Renal cortical epithelial cell (primary cell): ENCODE results near the gene AEN. TPM values are rescaled to one million over a fixed set of nuclear protein-coding genes. Genes with fewer than 3 reads are reported as not detected.

Experiments
- DNase-seq: peaks from one replicate; pipeline ENCODE4 v3.0.0-alpha.2; 2011; ENCODE audit warnings: low read depth
- total RNA-seq: library from RNA; depleted of rRNA; stranded (reverse); fragments of >200 nt; gene quantifications from 2 replicates; pipeline ENCODE4 v1.2.3, GENCODE V29; 2014

The AEN gene
- total RNA-seq, 1 donor from 2014 or later, result 58.3 TPM

DNA sequence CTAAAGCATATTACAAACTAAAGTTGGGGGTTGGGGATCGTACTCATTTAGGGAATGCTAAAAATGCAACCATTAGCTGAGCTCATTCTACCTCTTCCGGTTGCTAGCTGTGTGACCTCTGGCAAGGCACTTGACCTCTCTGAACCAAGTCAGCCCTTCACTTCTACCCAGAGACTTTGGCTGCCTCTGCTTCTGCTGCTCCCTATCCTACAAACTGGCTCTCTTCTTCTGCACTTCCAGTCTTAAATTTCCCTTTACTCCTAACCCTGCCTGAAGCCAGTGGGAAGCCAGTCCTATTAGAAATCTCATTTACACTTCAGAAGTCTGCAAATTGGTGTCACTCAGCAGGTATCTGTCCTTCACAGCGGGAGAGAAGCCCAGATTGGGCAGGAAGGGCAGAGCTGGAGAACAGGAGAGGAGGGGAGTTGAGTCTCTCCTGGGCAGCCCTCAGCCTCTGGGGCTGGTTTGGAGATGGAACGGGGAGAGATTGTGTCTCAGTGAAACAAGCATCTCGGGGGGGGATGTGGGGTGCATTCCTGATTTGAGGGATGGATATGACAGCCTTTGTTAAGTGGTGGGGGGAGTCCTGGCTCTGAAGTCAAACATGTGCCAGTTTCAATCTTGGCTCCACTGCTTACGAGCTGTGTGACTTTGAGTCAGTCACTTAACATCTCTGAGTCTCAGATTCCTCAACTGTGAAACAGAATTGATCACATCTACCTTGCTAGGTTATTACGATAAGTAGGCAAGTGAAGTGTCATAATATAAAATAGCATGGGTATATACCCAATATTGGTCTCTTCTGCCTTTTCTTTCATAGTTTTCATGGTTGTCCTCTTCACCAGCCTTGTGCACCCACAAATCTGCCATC, 7.8 kb upstream of the AEN start:
- DNase-seq, result peak; percentile 26

DNA sequence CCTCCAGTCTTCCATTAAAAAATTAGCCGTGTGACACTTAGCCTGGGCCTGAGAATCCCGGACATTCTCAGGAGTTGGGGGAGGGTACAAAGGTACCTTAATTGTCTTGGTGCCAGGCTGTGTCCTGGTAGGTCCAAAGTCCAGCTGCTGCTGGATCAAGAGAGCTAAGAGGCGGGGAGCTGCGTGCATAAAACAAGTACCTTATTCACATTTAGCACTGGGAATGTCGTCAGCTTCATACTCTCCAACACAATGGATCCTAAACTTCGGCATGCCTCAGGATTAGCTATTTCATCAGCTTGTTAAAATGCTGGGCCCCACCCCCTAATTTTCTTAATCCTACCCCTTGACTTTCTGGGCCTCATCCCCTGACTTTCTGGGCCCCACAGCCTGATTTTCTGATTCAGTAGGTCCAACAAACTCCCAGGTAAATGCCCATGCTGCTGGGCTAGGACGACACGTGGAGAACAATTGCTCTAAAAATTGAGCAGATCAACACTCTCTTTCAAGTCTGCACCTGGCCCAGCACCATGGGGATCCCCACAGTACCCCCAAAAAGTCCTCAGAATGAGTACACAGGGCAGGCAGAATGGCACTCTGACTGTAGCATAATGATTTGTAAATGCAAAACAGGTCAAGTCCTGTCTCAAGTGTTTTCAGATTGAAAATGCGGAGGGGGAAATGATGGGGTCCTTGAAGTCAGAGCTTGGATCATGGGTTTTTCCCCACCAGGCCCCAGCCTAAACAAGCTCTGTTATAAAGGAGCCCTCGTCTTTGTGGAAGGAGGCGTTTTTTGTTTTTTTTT, 5.6 kb upstream of the AEN start:
- DNase-seq, result peak; percentile 38

DNA sequence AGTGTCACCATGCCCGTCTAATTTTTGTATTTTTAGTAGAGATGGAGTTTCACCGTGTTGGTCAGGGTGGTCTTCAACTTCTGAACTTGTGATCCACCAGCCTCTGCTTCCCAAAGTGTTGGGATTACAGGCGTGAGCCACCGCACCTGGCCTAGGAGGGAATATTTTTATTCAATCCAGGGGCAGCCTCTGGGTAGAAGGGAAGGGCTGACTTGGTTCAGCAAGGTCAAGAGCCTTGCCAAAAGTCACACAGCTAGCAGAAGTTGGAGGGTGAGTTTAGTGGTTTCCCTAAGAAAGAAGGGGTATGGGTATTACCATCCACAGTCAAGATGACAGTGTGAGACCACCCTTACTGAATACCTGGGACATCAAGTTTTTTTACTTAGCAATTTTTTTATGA, 4.9 kb upstream of the AEN start:
- no peak for DNase-seq

DNA sequence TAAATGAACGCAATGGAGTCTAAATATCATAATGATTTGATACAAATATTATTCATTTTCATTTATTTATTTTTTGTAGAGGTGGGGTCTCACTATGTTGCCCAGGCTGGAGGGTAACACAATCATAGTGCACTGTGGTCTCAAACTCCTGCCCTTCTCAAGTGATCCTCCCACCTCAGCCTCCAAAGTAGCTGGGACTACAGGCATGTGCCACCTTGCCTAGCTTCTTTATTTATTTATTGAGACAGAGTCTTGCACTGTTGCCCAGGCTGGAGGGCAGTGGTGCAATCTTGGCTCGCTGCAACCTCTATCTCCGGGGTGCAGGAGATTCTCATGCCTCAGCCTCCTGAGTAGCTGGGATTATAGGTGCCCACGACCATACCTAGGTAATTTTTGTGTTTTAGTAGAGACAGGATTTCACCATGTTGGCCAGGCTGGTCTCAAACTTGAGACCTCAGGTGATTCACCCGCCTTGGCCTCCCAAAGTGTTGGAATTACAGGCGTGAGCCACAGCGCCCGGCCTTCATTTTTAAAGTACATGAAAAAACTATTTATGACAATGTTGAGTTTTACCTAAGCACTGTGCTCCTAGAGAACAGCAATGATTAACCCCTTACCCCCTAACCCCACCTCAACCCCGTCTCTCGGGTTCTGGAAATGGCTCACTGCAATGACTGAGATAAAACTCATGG, 4.0 kb upstream of the AEN start:
- DNase-seq, result no peak

DNA sequence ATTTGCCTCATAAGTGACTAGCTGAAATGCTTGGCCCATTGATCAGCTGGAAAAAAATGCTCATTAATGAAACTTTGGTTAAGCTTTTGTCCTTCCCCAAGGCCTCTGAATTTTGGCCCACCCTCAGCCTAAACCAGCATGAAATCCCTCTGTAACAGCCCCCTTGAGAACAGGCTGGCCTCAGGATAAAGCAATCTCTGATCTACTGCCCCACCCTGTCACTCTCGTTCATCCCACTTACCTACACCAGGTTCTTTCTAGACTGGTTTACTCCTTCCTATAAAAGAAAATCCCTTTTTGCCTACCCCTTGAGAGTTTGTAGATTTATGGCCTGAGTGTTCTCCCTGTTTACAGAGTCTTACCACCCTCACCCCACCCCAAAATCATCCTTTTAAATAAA, 3.4 kb upstream of the AEN start:
- no peak for DNase-seq

DNA sequence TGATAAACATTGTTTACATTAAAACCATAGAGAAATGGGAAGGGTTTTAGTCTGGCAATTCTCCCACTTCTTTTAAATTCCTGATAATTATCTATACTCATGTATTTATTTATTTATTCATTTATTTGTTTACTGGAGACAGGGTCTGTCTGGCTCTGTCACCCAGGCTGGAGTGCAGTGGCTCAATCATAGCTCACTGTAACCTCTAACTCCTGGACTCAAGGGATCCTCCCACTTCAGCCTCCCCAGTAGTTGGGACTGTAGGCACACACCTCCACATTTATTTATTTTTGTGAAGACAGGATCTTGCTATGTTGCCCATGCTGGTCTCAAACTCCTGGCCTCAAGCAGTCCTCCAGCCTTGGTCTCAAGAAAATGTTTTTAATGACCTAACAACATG, 2.5 kb upstream of the AEN start:
- no peak for DNase-seq

DNA sequence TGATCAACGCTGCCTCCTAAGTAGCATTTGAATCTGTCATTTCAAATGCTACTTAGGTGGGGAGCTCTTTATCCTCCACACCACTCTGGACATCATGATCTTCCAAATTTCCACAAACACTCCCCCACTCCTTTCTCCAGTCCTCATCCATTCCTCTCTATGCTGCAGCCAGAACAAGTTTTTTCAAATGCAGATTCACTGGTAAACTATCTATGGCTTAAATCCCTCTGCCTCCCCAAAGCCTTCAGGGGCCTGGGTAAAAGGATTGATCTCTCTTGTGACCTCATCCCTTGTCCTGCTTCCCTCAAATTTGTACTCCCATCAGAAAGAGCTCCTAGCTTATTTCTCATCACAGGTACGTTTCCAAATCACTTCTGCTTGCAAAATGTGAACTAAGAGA, 1.3 kb upstream of the AEN start:
- no peak for DNase-seq

DNA sequence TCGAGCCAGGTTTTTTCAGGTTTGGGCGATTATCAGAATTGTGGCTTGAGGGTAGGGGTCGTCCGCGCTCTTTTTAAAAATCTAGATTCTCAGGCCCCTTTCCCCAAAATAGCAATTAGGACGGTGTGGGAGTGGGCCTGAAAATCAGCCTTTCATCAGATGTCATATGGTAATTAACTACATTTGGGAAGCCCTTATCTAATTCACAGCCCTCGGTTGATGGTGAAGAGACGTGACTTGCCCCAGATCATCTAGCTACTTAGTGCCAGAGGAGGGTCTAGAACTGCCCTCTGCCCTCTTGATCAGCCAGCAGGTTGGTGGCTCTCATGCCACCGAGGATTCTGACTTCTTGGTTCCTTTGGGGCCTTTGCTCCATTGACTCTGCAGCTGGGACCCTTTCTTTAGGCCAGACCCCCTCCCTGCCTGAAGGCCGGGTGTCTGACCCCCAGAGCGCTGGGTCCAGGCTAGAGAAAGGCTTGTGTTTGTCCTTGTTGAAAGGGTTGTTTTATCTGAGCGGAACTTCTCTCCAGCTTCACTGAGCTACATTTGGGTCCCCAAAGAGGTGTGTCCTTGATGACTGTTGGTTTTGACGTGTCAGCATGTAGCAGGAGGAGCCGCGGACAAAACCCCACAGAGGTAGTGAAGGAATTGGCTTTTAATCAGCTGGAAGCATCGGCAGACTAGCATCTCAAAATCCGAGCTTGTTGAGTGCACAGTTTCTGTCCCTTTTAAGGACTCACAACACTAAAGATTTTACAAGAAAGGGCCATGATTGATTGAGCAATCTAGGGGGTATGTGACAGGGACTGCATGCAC, 857 bp downstream of the AEN start:
- peak; percentile 28 for DNase-seq

DNA sequence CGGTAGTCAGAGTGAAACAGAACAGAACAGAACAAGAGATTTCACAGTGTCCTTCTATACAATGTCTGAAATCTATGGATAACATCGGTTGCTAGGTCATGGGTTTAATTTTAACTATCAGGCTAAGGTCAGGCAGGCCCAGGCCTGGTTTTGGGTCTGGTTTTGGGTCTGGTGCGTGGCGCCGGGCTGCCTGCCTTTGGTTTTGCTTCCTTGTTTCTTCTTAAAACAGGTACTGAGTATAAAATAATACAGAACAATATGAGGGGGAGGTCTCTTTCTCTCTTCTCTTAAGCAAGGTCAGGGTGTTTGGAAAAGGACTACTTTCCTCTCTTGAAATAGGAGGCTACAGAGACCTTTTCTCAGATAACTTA, 1.4 kb downstream of the AEN start:
- no peak for DNase-seq

DNA sequence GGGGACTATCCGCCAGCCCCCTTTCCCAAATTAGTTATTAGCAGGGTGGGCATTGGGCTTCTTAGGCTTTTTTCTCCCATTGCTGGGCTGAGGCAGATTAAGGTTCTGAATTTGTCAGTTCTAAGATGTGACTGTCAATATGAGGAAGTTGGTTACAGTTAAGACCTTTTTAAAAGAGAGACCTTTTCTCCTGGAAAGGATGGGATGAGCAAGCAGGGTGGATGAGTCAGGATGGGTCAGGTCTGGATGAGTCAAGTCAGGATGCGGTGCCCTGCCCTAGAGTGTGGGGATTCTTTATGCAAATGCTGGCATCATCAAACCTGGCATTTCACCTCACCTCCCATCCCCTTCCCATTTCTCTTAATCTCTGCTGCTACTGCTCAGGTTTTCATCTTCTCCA, 1.9 kb downstream of the AEN start:
- DNase-seq, result peak; percentile 85

DNA sequence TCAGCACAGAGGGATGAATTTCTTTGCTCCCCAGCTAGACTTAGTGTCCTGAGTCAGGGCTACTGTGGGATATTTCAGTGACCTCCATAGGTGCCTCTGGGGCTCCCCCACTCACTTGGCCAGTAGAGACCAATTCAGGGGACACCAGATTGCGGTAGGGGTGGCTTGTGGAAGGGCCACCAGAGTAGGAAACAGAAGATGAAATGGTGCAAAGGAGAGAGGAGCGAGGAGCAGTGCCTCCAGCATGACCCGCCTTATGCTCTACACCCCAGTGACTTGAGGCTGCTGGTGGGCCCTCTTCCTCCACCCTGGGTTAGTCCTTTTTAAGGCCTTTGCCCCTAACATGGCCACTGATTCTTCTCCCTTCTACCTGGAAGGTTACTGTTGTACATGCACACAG, 2.5 kb downstream of the AEN start:
- DNase-seq, result no peak

DNA sequence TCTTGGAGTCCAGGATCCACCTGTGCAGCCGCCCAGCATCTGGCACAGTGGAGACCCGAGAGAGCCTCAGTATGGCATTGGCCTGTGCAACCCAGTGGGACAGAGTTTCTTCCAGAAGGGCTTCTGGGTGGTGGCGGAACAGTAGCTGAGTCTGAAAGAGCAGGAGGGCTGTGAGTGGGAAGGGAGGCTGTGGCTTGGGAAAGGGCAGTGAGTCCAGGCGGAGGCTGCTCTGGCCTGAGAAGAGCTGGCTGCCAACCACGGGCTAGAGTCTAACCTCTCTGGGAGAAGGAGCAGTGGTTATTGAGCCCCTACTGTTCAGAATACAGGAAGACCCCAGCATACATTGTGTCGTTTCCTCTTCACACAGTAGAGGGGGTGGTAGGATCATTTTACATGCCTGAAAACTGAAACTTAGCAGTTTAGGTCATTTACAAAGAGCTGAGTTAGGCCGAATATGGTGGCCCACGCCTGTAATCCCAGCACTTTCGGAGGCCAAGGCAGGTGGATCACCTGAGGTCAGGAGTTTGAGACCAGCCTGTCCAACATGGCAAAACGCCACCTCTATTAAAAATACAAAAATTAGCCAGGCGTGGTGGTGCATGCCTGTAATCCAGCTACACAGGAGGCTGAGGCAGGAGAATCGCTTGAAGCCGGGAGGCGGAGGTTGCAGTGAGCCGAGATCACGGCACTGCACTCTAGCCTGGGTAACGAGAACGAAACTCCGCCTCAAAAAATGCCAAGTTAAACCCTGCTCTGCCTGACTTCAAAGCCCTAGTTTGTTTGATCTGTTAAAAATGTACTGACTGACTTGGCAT, 3.2 kb downstream of the AEN start:
- DNase-seq, result peak; percentile 36

DNA sequence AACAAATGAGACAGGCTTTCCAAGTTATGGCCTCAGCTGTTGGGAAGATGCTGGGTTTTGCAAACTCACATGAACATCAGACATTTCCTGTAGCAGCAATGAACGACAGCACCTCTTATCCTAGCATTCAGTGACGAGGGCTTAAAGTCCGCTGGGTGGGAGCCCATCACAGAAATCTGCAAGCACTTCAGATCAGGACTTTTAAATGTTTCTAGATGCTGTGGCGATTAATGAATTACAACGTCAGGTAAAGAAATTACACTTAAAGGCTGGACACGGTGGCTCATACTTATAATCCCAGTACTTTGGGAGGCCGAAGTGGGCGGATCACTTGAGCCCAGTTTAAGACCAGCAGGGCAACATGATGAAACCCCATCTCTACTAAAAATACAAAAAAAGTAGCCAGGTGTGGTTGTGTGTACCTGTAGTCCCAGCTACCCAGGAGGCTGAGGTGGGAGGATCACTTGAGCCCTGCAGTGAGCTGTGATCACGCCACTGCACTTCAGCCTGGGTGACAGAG, 3.9 kb downstream of the AEN start:
- no peak for DNase-seq

DNA sequence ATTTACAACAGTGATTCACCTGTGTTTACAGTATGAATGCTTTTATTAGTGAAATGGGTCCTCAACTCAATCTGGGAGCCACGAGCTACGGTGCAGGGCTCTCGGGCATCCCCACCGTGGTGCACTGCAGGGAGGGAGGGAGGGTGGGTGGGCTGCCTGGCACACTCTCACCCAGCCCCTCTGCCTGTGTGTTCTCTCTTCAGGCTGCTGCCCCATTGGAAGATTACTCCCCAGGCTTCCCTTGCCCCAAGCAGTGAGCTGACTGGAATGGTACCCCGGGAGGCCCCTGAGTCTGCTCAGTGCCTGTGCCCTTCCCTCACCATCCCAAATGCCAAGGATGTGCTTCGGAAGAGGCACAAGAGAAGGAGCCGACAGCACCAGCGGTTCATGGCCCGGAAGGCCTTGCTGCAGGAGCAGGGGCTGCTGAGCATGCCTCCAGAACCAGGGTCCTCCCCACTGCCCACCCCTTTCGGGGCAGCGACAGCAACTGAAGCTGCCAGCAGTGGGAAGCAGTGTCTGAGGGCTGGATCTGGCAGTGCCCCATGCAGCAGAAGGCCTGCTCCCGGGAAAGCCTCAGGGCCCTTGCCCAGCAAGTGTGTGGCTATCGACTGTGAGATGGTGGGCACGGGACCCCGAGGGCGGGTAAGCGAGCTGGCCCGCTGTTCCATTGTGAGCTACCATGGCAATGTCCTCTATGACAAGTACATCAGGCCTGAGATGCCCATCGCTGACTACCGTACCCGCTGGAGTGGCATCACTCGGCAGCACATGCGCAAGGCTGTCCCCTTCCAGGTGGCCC, 5.0 kb downstream of the AEN start:
- no peak for DNase-seq

DNA sequence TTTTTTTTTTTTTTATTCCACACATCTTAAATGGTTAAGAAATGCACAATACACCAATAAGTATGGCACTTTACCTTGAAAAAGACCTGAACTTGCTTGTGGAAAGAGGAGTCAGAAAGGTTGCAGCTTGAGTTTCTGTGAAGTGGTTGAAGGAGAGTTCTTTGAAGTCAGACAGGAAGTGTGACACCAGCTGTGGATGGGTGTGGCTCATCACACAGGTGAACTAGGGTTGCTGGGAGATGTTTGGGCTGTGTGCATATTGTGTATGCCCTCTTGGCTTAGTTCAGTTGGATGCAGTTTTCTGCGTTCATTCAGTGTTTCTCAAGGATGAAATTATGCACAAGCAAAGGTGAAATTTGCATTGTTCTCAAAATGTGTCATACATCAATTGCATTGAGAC, 6.3 kb downstream of the AEN start:
- no peak for DNase-seq

DNA sequence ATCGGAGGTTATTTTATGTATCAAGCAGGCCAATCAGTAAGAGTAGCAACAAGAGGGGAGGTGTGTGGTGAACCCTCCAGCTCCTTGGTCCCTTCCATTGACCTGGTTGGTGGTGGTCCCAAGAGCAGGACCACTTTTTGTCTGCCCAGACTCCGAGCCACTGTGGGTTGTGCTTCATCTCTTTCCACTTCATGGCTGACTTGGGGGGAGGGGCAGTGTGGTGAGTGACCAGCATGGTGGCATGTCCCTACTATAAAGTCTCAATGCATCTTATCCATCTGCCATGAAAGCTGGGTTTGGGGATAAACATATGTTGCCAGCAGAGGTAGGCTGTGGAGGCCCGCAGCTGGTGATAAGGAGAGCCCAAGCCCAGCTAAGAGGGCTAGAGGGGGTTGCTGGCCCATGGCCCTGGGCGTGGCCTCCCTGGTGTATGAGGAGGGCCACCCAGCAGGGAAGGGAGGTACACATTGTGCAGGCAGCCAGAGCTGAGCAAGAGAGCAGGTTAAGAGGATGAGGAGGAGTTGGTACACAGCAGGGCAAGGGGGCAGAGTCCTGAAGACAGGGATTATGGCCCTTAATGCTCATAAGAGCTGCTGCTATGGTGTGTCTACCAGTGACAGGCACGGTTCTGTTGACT, 7.0 kb downstream of the AEN start:
- no peak for DNase-seq

DNA sequence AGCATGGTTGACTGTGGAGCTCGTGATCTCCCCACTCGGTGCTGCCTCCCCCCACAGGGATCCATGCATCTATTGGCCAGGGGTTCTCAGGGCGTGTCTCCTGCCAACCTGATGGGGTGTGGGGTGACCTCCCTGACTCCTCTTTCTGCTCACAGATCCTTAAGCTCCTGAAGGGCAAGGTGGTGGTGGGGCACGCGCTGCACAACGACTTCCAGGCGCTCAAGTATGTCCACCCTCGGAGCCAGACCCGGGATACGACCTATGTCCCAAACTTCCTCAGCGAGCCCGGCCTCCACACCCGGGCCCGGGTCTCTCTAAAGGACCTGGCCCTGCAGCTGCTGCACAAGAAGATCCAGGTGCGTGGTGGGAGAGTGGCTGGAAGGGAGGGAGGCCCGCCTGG, 7.9 kb downstream of the AEN start:
- DNase-seq, result no peak

DNA sequence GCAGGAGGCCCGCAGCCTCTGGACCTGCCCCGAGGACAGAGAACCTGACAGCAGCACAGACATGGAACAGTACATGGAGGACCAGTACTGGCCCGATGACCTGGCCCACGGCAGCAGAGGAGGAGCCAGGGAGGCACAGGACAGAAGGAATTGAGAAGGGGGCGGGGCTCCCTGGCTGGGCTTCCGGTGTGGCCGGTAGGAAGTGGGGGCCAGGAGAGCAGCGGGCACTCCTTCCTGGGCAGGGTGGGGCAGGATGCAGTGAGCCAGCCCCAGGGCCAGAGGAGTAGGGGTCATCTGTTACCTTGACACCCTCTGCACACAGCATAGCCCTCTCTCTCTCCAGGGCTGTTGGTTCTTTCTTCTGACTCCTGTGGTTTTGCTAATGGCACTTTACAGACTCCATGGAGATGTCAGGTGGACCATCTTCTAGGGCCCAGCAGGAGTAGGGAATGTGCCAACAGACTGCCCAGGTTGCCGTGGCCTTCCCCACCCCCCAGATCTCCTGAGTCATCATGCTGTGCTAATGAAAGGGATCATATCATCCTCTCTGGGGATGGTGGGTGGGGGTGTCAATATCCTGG, 9.1 kb downstream of the AEN start:
- DNase-seq, result peak; percentile 43
